GM13977 (cell line): ENCODE data around the gene RAB6B.

Experiments
- DNase-seq: peaks from one replicate; pipeline ENCODE4 v3.0.0; 2012; ENCODE audit warnings: low spot score
- in situ Hi-C: fragments of 300-500 bp; cut with MboI; formaldehyde crosslinking; loops from one replicate; pipeline ENCODE4 v1.12.0; 2022; ENCODE audit warnings: low sequenced_read_pairs, low pct_unique_long_range_greater_than_20kb, mixed read lengths, inconsistent platforms; ENCODE audit not compliant: unreplicated experiment
- TF ChIP-seq, protein P1 (sequence below): IDR thresholded peaks from 2 replicates; pipeline ENCODE4 v1.5.1; 2012; ENCODE audit warnings: mild to moderate bottlenecking, control low read depth; ENCODE audit not compliant: insufficient read depth; ENCODE audit errors: extremely low read depth, missing control alignments

The RAB6B gene

GRCh38 chr3:133831966-133832801, 63.5 kb downstream of the RAB6B start:
- TF ChIP-seq, protein P1, sequence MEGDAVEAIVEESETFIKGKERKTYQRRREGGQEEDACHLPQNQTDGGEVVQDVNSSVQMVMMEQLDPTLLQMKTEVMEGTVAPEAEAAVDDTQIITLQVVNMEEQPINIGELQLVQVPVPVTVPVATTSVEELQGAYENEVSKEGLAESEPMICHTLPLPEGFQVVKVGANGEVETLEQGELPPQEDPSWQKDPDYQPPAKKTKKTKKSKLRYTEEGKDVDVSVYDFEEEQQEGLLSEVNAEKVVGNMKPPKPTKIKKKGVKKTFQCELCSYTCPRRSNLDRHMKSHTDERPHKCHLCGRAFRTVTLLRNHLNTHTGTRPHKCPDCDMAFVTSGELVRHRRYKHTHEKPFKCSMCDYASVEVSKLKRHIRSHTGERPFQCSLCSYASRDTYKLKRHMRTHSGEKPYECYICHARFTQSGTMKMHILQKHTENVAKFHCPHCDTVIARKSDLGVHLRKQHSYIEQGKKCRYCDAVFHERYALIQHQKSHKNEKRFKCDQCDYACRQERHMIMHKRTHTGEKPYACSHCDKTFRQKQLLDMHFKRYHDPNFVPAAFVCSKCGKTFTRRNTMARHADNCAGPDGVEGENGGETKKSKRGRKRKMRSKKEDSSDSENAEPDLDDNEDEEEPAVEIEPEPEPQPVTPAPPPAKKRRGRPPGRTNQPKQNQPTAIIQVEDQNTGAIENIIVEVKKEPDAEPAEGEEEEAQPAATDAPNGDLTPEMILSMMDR, result peak; percentile 29
- DNase-seq, result no peak
- in situ Hi-C loops, result no loop called here

GRCh38 chr3:133830071-133830470, 65.6 kb downstream of the RAB6B start:
- TF ChIP-seq, protein P1, result no peak
- DNase-seq, result no peak
- in situ Hi-C loops, result no loop called here

GRCh38 chr3:133829310-133829707, 66.4 kb downstream of the RAB6B start:
- TF ChIP-seq, protein P1, result no peak
- in situ Hi-C loops, result loop anchor here (10.0 kb wide), 1 partner anchor 95 kb away; no protein-coding TSS in a partner anchor
- DNase-seq, result no peak

GRCh38 chr3:133828576-133829309, 66.9 kb downstream of the RAB6B start:
- DNase-seq, result no peak
- TF ChIP-seq, protein P1, result no peak
- in situ Hi-C loops, result loop anchor here (10.0 kb wide), 1 partner anchor 96 kb away; no protein-coding TSS in a partner anchor

- in situ Hi-C loops, result loop anchor here (10.0 kb wide), 1 partner anchor 97 kb away; no protein-coding TSS in a partner anchor
- DNase-seq, result no peak
- TF ChIP-seq, protein P1, result no peak
Observed at GRCh38 chr3:133827684-133828083, 68.0 kb downstream of the RAB6B start.

DNA sequence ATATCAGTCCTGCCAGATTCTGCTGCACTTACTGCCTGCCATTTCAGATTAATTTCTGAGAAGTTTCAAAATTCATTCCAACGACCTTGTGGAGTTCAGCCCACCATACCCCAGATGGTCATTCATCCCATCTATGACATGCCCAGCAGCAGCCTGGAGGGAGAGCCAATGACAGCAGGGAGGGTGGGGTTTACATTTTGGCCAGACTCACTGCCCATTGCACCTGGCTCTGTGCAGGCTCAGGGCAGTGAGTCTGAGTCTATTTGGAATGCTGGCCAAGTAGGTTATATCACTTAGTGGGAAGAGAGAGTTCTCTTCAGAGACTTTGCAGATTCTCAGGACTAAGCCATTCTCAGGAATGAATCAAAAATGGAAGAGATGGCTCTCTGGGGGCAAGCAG, 68.5 kb downstream of the RAB6B start:
- in situ Hi-C loops, result loop anchor here (10.0 kb wide), 1 partner anchor 98 kb away; no protein-coding TSS in a partner anchor
- TF ChIP-seq, protein P1, result no peak
- DNase-seq, result no peak
